OCI-LY1 (cell line): ENCODE data around the gene IL20.

Experiments
- H2AFZ ChIP-seq: fragments of 200-600 bp; sonication (generic), shearing (Covaris generic); 2 replicates; pipeline ENCODE4 v1.6.0; 2014; ENCODE audit warnings: antibody characterized with exemption, mild to moderate bottlenecking, low read length
- H3F3A ChIP-seq: fragments of 200-600 bp; sonication (generic), shearing (Covaris generic); 2 replicates; pipeline ENCODE4 v1.6.0; 2014; ENCODE audit warnings: mild to moderate bottlenecking, antibody characterized with exemption, low read length, moderate library complexity; ENCODE audit not compliant: insufficient read depth
- H3K27ac ChIP-seq: fragments of 200-600 bp; sonication (generic); 2 replicates; pipeline ENCODE4 v1.5.1; 2014; ENCODE audit warnings: low read length, mixed run types, mild to moderate bottlenecking, low read depth; ENCODE audit not compliant: poor library complexity, severe bottlenecking
- H3K27me3 ChIP-seq: fragments of 200-600 bp; sonication (generic); 2 replicates; pipeline ENCODE4 v1.6.0; 2014; ENCODE audit warnings: antibody characterized with exemption, mild to moderate bottlenecking, low read length, moderate library complexity; ENCODE audit not compliant: insufficient read depth
- H3K36me3 ChIP-seq: fragments of 200-600 bp; sonication (generic); 2 replicates; pipeline ENCODE4 v1.6.1; 2014; ENCODE audit warnings: mild to moderate bottlenecking, antibody characterized with exemption, low read length, moderate library complexity, mixed read lengths; ENCODE audit not compliant: insufficient read depth
- H3K4me1 ChIP-seq: fragments of 200-600 bp; sonication (generic); 2 replicates; pipeline ENCODE4 v1.5.1; 2014; ENCODE audit warnings: mild to moderate bottlenecking, low read length, moderate library complexity; ENCODE audit not compliant: insufficient read depth, severe bottlenecking
- H3K4me2 ChIP-seq: fragments of 200-600 bp; sonication (generic), shearing (Covaris generic); 2 replicates; pipeline ENCODE4 v1.6.1; 2014; ENCODE audit warnings: low read length
- H3K4me3 ChIP-seq: fragments of 200-600 bp; sonication (generic); 2 replicates; pipeline ENCODE4 v1.5.1; 2014; ENCODE audit warnings: low read length, low read depth, mild to moderate bottlenecking, mixed read lengths; ENCODE audit not compliant: poor library complexity, severe bottlenecking
- H3K79me2 ChIP-seq: fragments of 200-600 bp; shearing (Covaris generic); 2 replicates; pipeline ENCODE4 v1.6.1; 2016; ENCODE audit warnings: mixed run types, low read length, mixed read lengths; ENCODE audit not compliant: insufficient read depth
- H3K9ac ChIP-seq: fragments of 200-600 bp; sonication (generic), shearing (Covaris generic); 2 replicates; pipeline ENCODE4 v1.6.1; 2014; ENCODE audit warnings: mild to moderate bottlenecking, low read length, mixed read lengths
- H3K9me2 ChIP-seq: fragments of 200-600 bp; sonication (generic), shearing (Covaris generic); 2 replicates; pipeline ENCODE4 v1.6.1; 2014; ENCODE audit warnings: low read depth, mild to moderate bottlenecking, low read length, mixed read lengths
- H3K9me3 ChIP-seq: fragments of 200-600 bp; shearing (Covaris generic); 2 replicates; pipeline ENCODE4 v1.6.1; 2014; ENCODE audit warnings: low read length, mixed read lengths
- H4K20me1 ChIP-seq: fragments of 200-600 bp; sonication (generic), shearing (Covaris generic); 2 replicates; pipeline ENCODE4 v1.6.0; 2016; ENCODE audit warnings: mild to moderate bottlenecking, low read length; ENCODE audit not compliant: insufficient read depth
- EZH2 ChIP-seq: fragments of 200-600 bp; sonication (generic), shearing (Covaris generic); IDR thresholded peaks from 2 replicates; pipeline ENCODE4 v1.8.0; 2017; ENCODE audit warnings: borderline replicate concordance, mixed run types, mild to moderate bottlenecking, antibody characterized with exemption, low read length, moderate library complexity, mixed read lengths
- TF ChIP-seq, protein P1 (sequence below): fragments of 200-600 bp; sonication (generic), shearing (Covaris generic); IDR thresholded peaks from 2 replicates; pipeline ENCODE4 v1.5.1; 2017; ENCODE audit warnings: mild to moderate bottlenecking, antibody characterized with exemption, low read length, moderate library complexity, mixed read lengths

IL20 gene

DNA sequence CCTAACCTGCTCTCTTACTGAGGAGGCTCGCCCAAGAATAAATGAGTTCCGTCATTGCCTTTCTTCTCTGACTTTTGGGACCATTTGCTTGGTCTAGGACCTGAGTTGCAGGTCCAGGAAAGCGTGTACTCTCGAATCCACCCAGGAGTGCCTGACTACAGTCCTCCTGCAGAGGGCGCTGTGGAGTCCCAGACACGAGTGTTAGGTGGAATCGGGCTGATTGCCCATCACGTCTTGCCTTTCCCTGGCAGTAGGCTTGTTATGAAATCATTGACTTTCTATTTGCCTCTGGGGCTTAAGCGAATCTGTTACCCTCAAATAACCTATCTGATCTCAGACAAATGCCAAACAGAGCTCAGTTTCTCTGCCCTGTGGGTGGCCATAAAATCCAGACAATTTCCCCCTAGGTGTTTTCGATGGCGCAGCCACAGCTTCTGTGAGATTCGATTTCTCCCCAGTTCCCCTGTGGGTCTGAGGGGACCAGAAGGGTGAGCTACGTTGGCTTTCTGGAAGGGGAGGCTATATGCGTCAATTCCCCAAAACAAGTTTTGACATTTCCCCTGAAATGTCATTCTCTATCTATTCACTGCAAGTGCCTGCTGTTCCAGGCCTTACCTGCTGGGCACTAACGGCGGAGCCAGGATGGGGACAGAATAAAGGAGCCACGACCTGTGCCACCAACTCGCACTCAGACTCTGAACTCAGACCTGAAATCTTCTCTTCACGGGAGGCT is at the start of gene IL20:
Gene IL20, plus strand, starts transcription at position 685 of the 733 bp plus-strand sequence. CDS start 230 bp downstream, outside the sequence.
- Histone ChIP-seq H2AFZ (no peak within 1 kb of the TSS), H3K27ac (no peak within 1 kb of the TSS), H3K4me1 (no peaks in the 10 kb centered on the region), H3K9me2 (no peaks in the 10 kb centered on the region), H3F3A (no peaks in the 10 kb centered on the region), H4K20me1 (no peaks in the 10 kb centered on the region), H3K36me3 (no peaks in the 10 kb centered on the region), H3K79me2 (no peaks in the 10 kb centered on the region), H3K9ac (no peak within 1 kb of the TSS), H3K4me3 (no peak within 1 kb of the TSS), H3K27me3 (no peaks in the 10 kb centered on the region), H3K9me3 (no peaks in the 10 kb centered on the region), H3K4me2 (no peak within 1 kb of the TSS)
- TF ChIP-seq, protein P1, sequence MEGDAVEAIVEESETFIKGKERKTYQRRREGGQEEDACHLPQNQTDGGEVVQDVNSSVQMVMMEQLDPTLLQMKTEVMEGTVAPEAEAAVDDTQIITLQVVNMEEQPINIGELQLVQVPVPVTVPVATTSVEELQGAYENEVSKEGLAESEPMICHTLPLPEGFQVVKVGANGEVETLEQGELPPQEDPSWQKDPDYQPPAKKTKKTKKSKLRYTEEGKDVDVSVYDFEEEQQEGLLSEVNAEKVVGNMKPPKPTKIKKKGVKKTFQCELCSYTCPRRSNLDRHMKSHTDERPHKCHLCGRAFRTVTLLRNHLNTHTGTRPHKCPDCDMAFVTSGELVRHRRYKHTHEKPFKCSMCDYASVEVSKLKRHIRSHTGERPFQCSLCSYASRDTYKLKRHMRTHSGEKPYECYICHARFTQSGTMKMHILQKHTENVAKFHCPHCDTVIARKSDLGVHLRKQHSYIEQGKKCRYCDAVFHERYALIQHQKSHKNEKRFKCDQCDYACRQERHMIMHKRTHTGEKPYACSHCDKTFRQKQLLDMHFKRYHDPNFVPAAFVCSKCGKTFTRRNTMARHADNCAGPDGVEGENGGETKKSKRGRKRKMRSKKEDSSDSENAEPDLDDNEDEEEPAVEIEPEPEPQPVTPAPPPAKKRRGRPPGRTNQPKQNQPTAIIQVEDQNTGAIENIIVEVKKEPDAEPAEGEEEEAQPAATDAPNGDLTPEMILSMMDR = peak; percentile 79
- no peak for TF ChIP-seq EZH2

GRCh38 chr1:206816390-206817287 is 48.8 kb upstream of the IL20 start:
- H4K20me1 ChIP-seq = no peaks in the 10 kb centered on the region
- no peaks in the 10 kb centered on the region for H3K36me3 ChIP-seq
- H3K27ac ChIP-seq = no peak overlapping the region
- H3K9me2 ChIP-seq = no peaks in the 10 kb centered on the region
- peaks cover 12% of the 10 kb centered on the region; the same call in 1 of the 2 replicates for H3K9me3 ChIP-seq
- no peak overlapping the region for H3K9ac ChIP-seq
- peaks cover 9% of the 10 kb centered on the region; the same call in 1 of the 2 replicates for H3K27me3 ChIP-seq
- no peak for TF ChIP-seq EZH2
- TF ChIP-seq, protein P1 = no peak
- no peak overlapping the region for H3K4me2 ChIP-seq
- no peaks in the 10 kb centered on the region for H3F3A ChIP-seq
- no peak overlapping the region for H3K4me3 ChIP-seq
- no peak overlapping the region; the same call in 1 of the 2 replicates for H2AFZ ChIP-seq
- no peaks in the 10 kb centered on the region for H3K4me1 ChIP-seq
- H3K79me2 ChIP-seq = no peaks in the 10 kb centered on the region

- TF ChIP-seq EZH2 = no peak
- TF ChIP-seq, protein P1 = no peak
- Histone ChIP-seq H2AFZ (no peak overlapping the region), H3K4me2 (no peak overlapping the region), H3K27me3 (no peaks in the 10 kb centered on the region), H3K9me3 (no peaks in the 10 kb centered on the region), H3K27ac (no peak overlapping the region), H3K79me2 (no peaks in the 10 kb centered on the region), H3K36me3 (no peaks in the 10 kb centered on the region), H3K4me3 (no peak overlapping the region), H4K20me1 (no peaks in the 10 kb centered on the region), H3F3A (no peaks in the 10 kb centered on the region), H3K4me1 (no peaks in the 10 kb centered on the region), H3K9ac (no peak overlapping the region), H3K9me2 (no peaks in the 10 kb centered on the region)
Observed at GRCh38 chr1:206821493-206821892, 43.9 kb upstream of the IL20 start.
